Fibroblast of the aortic adventitia (primary cell): ENCODE measurements around the gene TMTC2. TPM values are rescaled to one million over a fixed set of nuclear protein-coding genes. Genes with fewer than 3 reads are reported as not detected.
A peak's percentile ranks its signal among the peaks of the same experiment; 100 is the strongest.

Experiments
- DNase-seq: peaks from one replicate; pipeline ENCODE4 v3.0.0-alpha.2; 2010; ENCODE audit warnings: low read depth
- H3K4me3 ChIP-seq: 2 replicates; pipeline ENCODE4 v1.5.1; 2011; ENCODE audit warnings: low read depth, mild to moderate bottlenecking, control low read depth, low read length, moderate library complexity
- CTCF ChIP-seq: IDR thresholded peaks from 2 replicates; pipeline ENCODE4 v1.5.1; 2011; ENCODE audit warnings: mild to moderate bottlenecking, low read length, control low read depth, inconsistent platforms; ENCODE audit not compliant: insufficient read depth
- total RNA-seq: library from RNA; depleted of rRNA; stranded (reverse); fragments of >200 nt; gene quantifications from 2 replicates; pipeline ENCODE4 v1.2.3, GENCODE V29; 2012; ENCODE audit warnings: low replicate concordance

The TMTC2 gene
- total RNA-seq, 1 donor: 21.1 TPM

- no peak overlapping the region for H3K4me3 ChIP-seq
- DNase-seq: no peak
- no peak for TF ChIP-seq CTCF
These were observed 456.2 kb downstream of the TMTC2 start for GRCh38 chr12:83142914-83143313.

GRCh38 chr12:83143950-83144349 lies 457.2 kb downstream of the TMTC2 start:
- TF ChIP-seq CTCF: no peak
- DNase-seq: no peak
- no peak overlapping the region for H3K4me3 ChIP-seq

- no peak for TF ChIP-seq CTCF
- H3K4me3 ChIP-seq: no peak overlapping the region
- DNase-seq: peak; percentile 39
These were observed 458.7 kb downstream of the TMTC2 start for GRCh38 chr12:83145325-83145840.

GRCh38 chr12:83147341-83147740 lies 460.6 kb downstream of the TMTC2 start:
- no peak overlapping the region for H3K4me3 ChIP-seq
- no peak for TF ChIP-seq CTCF
- DNase-seq: no peak

GRCh38 chr12:83149987-83150386 lies 463.3 kb downstream of the TMTC2 start:
- no peak for DNase-seq
- TF ChIP-seq CTCF: no peak
- H3K4me3 ChIP-seq: no peak overlapping the region

GRCh38 chr12:83150465-83151189 lies 463.9 kb downstream of the TMTC2 start:
- no peak for TF ChIP-seq CTCF
- no peak overlapping the region for H3K4me3 ChIP-seq
- DNase-seq: no peak

GRCh38 chr12:83153177-83153576 lies 466.5 kb downstream of the TMTC2 start:
- no peak for DNase-seq
- no peak for TF ChIP-seq CTCF
- no peak overlapping the region for H3K4me3 ChIP-seq
